Testis (tissue), 3 donors: ENCODE measurements around the gene NPSR1. TPM values are rescaled to one million over a fixed set of nuclear protein-coding genes. Genes with fewer than 3 reads are reported as not detected.

Experiments
- DNase-seq: peaks from one replicate; pipeline ENCODE4 v3.0.0-alpha.2; 2019
- H3K27ac ChIP-seq, 2 donors: fragments of 200-600 bp; sonication (generic); one replicate each; pipeline ENCODE4 v1.5.1; 2019
- H3K27me3 ChIP-seq: fragments of 200-600 bp; sonication (generic); one replicate; pipeline ENCODE4 v1.5.1; 2019
- H3K36me3 ChIP-seq: fragments of 200-600 bp; sonication (generic); one replicate; pipeline ENCODE4 v1.5.1; 2017; ENCODE audit warnings: low read depth; ENCODE audit errors: missing control alignments
- H3K4me1 ChIP-seq: fragments of 200-600 bp; sonication (generic); one replicate; pipeline ENCODE4 v1.5.1; 2019
- H3K4me3 ChIP-seq, 2 donors: fragments of 200-600 bp; sonication (generic); one replicate each; pipeline ENCODE4 v1.5.1; 2017 to 2019
- H3K9me3 ChIP-seq: fragments of 200-600 bp; sonication (generic); one replicate; pipeline ENCODE4 v1.5.1; 2017
- CTCF ChIP-seq, 3 experiments: fragments of 450-650 bp in 2 of 3; fragments of 200-600 bp in 1 of 3; sonication (generic) in 1 of 3; IDR thresholded peaks; one replicate each; pipeline ENCODE4 v1.5.1; 2016 to 2019; ENCODE audit warnings: antibody characterized with exemption in 3 of 3, mild to moderate bottlenecking in 2 of 3, moderate library complexity in 1 of 3
- POLR2A ChIP-seq: fragments of 450-650 bp; IDR thresholded peaks from one replicate; pipeline ENCODE4 v1.6.1; 2017; ENCODE audit warnings: antibody characterized with exemption, mild to moderate bottlenecking, moderate library complexity
- WGBS, 2 donors: methylation state at CpG; one replicate each; pipeline ENCODE4 v1.1.5; 2018; 5-methylcytosine and 5-hydroxymethylcytosine counted together
- intact Hi-C: fragments of 100-400 bp; cut with DNase I; formaldehyde crosslinking; loops from one replicate; pipeline ENCODE4 v1.15.1; 2023; ENCODE audit warnings: low total_unique reads
- polyA plus RNA-seq: library from polyadenylated mRNA; stranded (reverse); fragments of 350-450 nt; fragmentation: Illumina TruSeq; extraction: RNeasy Lipid Tissue Mini Kit (QIAGEN cat#74804); gene quantifications from one replicate; pipeline ENCODE4 v1.2.3, GENCODE V29; 2014; ENCODE audit warnings: low read depth, low replicate concordance; ENCODE audit not compliant: insufficient read depth
- total RNA-seq, 2 donors: library from RNA; depleted of rRNA; stranded (reverse); fragments of >200 nt; gene quantifications; one replicate each; pipeline ENCODE4 v1.2.3, GENCODE V29; 2016

Gene NPSR1
- total and polyA plus RNA-seq, 3 donors from 2014 or later = 0.25 to 0.54 TPM; not detected in 1

GRCh38 chr7:34844936-34845665, 187.1 kb downstream of the NPSR1 start:
- Histone ChIP-seq H3K4me3 (no peak overlapping the region), H3K27me3 (no peaks in the 10 kb centered on the region), H3K27ac (no peak overlapping the region), H3K36me3 (no peaks in the 10 kb centered on the region), H3K4me1 (no peaks in the 10 kb centered on the region), H3K9me3 (no peaks in the 10 kb centered on the region)
- no peak for TF ChIP-seq POLR2A
- no peak for TF ChIP-seq CTCF (IDR thresholded peaks at IDR 0.05)
- intact Hi-C loops = no loop called here
- 49 to 62% methylated on average over 5 of the region's 5 CpGs for WGBS, 2 donors
- no peak for DNase-seq

- Histone ChIP-seq H3K36me3 (no peaks in the 10 kb centered on the region), H3K4me1 (no peaks in the 10 kb centered on the region), H3K9me3 (no peaks in the 10 kb centered on the region), H3K4me3 (no peak overlapping the region), H3K27ac (no peak overlapping the region), H3K27me3 (no peaks in the 10 kb centered on the region)
- intact Hi-C loops = no loop called here
- TF ChIP-seq CTCF (IDR thresholded peaks at IDR 0.05) (no peak), POLR2A (no peak)
- DNase-seq = no peak
- WGBS, 2 donors = 75 to 86% methylated on average over 4 of the region's 4 CpGs
Observed at GRCh38 chr7:34845666-34846361, 187.8 kb downstream of the NPSR1 start.

- no peaks in the 10 kb centered on the region for H3K9me3 ChIP-seq
- TF ChIP-seq CTCF (IDR thresholded peaks at IDR 0.05) (no peak), POLR2A (no peak)
- no peaks in the 10 kb centered on the region for H3K4me1 ChIP-seq
- no peak overlapping the region for H3K27ac ChIP-seq
- no peak overlapping the region for H3K4me3 ChIP-seq
- intact Hi-C loops = no loop called here
- DNase-seq = no peak
- no peaks in the 10 kb centered on the region for H3K36me3 ChIP-seq
- WGBS, 2 donors = 66 to 94% methylated on average over 5 of the region's 5 CpGs
- no peaks in the 10 kb centered on the region for H3K27me3 ChIP-seq
Observed at GRCh38 chr7:34846976-34847375, 189.0 kb downstream of the NPSR1 start.

- no peak for TF ChIP-seq POLR2A
- no peak for TF ChIP-seq CTCF (IDR thresholded peaks at IDR 0.05)
- no peak for DNase-seq
- 96 to 100% methylated on average over 1 of the region's 1 CpG for WGBS, 2 donors
- Histone ChIP-seq H3K27me3 (no peaks in the 10 kb centered on the region), H3K4me1 (no peaks in the 10 kb centered on the region), H3K4me3 (no peak overlapping the region), H3K36me3 (no peaks in the 10 kb centered on the region), H3K9me3 (no peaks in the 10 kb centered on the region), H3K27ac (no peak overlapping the region)
- intact Hi-C loops = no loop called here
Observed at GRCh38 chr7:34848670-34849069, 190.7 kb downstream of the NPSR1 start.
